Right forelimb (tissue), 1 donor: ENCODE results near the gene MED28.

ENCODE experiments used
- DNase-seq: peaks from one replicate; pipeline ENCODE4 v3.0.0-alpha.2; 2018

MED28 gene

GRCh38 chr4:17667653-17668201 lies 53.3 kb downstream of the MED28 start:
- DNase-seq = no peak

GRCh38 chr4:17670423-17670822 lies 56.0 kb downstream of the MED28 start:
- DNase-seq = no peak

GRCh38 chr4:17680559-17681280 lies 66.3 kb downstream of the MED28 start:
- DNase-seq = no peak

- DNase-seq = no peak
These were observed 67.1 kb downstream of the MED28 start for GRCh38 chr4:17681281-17682221.

- DNase-seq = no peak
These were observed 67.8 kb downstream of the MED28 start for GRCh38 chr4:17682222-17682566.
